ENCODE measurements around the gene NBEA.

Gene NBEA

DNA sequence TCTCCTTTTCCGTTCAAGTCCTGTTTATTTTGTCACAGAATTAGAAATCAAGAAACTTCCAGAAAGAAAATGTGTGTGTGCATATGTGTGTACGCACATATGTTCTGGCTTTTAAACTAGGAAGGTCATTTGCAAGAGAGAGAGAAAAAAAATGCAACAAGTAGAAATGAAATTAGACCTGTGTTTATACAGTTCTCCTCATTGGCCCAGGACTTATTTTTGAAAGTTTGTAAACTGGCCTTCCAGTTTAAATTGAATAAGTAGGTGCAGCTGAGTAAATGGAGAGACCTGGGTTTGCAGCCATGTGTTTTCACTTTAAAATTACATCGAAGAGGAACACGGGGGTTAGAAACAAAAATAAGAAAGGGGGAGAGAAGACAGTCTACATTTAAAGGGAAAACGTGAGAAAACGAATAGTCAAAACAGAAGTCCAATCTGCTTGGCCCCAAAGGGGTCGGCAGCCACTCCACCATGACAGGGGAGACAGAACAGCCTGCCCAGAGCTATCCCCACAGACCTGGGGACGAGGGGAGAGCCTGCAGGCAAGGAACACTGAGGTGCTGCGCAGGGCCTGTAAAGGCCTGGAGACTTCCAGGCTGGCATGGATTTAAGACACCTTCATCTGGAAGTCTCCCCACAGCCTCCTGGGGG is 751.2 kb downstream of the NBEA start:
- DNase-seq, result no peak

DNA sequence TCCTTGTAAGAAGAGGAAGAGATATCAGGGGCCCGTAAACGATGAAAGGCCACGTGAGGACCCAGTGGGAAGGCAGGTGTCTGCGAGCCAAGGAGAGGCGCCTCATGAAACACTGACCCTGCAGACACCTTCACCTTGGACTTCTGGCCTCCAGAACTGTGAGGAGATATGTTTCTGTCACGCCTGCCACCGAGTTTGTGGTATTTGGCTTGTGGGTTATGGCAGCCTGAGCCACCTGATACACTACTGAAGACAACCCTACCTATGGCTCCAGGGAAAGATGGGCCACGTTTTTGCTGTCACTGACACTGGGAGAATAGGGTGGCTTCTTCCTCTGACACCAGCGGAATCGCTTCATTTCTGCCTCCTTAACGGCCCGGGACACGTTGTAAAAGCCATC is 752.0 kb downstream of the NBEA start:
- DNase-seq, result no peak

DNA sequence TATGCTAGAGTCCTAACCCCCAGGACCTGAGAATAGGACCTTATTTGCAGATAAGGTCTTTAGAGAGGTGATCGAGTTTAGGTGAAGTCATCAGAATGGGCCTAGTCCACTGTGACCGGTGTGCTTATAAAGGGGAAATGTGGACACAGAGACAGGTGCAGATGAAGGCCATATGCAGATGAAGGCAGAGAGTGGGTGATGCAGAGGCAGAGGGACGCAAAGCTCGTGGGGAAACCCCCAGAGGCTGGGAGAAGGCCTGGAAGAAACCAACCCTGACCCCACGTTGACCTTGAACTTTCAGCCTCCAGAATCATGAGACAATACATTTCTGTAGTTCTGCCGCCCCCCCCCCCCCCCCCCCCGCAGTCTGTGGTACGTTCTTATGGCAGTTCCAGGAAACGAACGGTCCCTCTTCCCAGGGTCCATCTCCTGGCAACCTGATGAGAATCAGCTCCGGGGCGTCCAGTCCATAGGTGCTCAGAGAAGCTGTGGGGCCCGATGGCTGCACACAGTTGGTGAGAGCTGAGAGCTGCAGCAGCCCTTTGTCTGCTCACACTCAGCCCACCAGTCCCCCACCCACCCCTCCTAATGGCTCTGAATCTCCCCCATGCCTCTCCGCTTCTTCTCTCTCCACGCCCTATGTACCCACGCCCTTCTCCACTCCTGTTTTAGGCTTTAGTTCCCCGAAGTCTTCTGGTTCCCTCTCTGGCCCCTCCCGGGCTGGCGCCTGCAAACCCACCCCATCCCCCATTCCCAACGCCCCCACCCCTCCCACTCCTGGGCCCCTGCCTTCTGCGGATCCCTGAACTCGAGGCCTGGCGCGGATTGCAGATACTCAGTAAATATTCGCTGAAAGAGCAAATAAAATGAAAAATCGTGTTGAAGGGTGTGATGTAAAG is 752.7 kb downstream of the NBEA start:
- no peak for DNase-seq

DNA sequence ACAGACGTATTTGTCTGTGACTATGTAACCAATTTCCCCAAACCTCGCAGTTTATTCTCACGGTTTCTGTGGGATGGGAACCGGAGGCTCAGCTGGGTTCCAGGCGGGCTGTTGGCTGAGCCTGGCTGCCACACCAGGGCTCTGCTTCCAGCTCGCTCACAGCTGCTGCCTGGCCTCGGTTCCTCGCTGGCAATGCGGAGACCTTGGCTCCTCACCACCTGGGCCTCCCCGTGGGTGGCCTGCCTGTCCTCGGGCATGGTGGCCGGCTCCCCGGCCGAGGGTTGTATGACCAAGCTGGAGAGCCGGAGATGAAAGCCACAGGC is 753.3 kb downstream of the NBEA start:
- DNase-seq, result no peak

DNA sequence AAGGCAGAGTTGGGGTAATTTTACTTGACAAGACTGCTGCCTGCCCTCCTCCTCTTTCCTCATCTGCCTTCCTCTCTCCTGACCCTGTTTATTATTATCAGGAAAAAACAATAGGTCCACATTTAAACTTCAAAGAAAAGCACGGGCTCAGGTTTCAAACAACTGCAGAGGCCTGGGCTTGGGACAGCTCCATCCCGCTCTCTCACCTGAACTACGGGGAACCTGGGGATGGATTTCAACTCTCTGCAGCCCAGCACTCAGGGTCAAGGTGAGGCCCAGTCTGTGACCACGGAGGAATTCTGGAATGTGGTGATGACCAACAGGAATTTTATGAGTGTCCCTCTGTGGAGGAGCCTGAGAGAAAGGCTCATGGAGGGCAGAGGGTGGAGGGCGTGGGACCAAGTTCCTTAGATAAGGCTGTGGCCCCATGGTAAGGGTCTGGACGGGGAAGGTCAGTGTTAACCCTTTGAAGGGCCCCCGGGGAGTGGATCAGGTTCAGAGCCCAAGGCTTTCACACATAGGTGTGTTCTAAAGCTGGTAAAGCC is 755.2 kb downstream of the NBEA start:
- no peak for DNase-seq

DNA sequence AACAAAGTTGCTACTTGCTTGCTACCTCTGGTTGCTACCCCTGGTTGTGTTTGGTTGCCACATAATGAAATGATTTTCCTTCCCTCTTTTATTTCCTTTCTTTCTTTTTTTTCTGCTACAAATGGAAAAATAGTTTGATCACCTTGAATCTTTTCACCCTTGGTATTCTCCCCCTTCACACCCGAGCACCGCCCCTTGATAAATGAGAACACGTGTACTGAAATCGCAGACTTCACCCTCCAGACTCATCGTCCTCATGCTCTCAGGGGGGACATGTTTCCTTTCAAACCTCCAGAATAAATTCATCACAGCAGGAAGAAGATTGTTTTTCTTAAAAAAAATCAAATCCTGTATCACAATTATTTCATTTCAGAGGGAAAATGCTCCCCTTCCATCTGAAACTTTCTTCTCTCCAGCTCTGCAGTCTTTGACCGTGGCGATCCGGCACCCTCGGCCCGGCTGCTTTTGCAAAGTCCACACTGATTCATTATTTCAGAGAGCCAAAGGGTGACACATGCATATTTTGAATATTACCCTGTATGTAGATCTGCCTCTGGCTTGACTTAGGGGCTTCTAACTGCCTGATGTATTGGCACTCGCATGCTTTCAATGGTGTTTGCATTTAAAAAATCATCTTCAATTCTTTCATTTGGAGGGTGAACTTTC is 757.0 kb downstream of the NBEA start:
- no peak for DNase-seq

DNA sequence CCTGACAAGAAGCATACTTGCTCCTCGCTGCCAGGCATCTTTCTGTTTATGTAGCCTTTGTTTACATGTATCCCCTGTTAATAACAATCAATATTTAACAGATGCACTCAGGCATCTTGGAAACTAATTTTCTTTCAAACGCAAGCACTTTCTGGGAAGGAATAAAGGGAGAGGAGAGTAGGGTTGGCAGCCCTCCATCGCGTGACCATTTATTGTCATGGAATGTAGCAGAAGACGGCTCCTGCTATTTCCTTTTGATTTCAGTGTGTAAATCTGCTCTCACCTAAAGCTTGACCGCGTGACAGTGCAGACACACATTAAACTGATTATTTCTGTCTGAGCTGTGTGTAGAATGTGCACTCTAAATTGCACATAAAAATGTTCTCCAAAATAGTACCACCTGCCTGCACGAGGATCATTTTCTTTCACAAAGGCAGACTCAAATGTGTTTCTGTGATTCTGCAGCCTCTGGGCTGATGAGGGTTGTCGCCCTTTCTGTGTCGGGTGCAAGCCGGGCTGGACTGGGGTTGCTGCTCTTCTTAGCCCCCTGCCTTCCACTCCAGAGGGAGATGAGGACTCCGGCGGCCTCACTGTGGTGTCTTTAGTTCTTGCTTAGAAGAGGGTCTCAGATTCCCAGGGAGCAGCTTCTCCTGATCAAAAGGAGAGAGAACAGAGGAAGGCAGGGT is 757.9 kb downstream of the NBEA start:
- DNase-seq, result no peak

DNA sequence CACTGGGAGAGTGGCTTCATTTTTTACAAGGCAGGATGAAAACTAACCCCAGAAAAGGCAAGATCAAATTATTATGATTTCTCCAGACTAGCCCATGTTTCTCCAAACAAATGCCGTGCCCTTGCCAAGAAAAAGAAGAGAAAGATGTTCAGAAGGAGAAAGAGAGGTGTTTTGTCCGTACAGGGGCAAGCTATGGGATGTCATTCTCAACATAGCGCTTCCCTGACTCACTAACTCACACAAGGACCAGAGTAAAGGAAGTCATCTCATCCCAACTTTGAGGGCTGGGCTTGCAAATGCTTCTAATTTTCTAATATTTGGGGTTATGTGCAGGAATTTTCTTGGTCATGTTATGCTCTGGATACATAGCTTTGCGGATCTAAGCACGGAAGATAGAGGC is 758.6 kb downstream of the NBEA start:
- no peak for DNase-seq

DNA sequence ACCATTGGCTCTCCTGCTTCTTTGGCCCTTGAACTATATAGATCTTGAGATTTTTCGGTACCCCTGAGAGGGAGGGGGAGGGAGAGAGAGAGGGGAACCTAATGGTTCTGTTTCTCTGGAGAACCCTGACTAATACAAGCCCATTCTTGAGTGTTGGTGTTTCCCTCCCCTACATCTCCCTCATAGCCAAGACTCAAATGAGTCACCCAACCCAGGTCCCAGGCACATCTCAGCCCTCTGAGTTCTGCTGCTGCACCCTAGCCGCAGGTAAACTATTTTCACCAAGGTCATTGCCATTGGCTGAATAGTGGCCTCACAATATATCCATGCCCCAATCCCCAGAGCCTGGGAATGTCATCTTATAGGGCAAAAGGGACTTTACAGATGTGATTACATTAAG is 760.2 kb downstream of the NBEA start:
- DNase-seq, result no peak

DNA sequence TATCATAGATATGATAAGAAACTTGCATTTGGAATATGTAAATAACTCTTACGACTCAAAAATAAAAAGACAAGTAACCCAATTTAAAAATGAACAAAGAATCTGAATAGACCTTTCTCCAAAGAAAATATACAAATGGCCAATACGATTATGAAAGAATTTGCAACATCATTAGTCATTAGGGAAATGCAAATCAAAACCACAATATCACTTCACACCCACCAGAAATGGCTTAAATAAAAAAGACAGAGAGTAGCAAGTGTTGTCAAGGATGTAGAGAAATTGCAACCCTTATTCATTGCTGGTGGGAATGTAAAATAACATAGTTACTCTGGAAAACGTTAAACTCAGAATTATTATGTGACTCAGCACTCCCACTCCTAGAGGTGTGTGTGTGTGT is 761.0 kb downstream of the NBEA start:
- no peak for DNase-seq

DNA sequence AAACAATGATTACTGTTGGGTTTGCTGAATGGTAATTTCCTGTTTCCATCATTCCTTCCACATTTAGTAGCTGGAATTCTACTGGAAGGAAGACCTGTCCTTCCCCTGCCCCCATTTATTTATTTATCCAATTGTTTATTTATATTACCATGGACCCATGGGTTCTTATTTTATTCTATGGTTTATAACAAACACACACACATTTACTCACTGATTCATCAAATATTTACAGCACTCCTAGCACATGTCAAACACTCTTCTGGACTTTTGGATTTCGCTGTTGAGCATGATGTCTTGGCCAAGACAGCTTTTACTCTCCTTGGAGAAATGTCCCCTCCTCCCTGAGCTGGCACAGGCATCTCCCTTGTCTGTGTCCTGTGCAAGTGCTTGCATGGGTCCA is 762.3 kb downstream of the NBEA start:
- DNase-seq, result no peak

DNA sequence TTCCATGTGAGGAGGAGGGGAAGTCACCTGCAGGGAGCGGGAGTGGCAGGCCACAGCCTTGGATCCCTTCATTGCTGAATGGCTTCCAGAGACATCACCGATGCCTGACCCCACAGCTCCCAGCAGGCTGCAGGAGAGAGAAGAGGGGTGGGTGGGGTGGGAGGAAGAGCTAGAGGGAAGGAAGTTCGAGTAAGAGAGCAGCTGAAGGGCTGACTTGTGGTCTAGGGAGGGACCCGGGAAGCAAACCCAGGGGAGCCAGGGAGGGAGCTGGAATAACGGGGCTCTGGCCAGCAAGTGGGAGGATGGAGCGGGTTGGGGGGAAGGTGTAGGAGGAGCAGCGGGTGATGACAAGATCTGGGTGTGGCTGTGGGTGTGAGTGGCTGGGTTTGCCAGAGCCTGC is 764.2 kb downstream of the NBEA start:
- DNase-seq, result no peak

DNA sequence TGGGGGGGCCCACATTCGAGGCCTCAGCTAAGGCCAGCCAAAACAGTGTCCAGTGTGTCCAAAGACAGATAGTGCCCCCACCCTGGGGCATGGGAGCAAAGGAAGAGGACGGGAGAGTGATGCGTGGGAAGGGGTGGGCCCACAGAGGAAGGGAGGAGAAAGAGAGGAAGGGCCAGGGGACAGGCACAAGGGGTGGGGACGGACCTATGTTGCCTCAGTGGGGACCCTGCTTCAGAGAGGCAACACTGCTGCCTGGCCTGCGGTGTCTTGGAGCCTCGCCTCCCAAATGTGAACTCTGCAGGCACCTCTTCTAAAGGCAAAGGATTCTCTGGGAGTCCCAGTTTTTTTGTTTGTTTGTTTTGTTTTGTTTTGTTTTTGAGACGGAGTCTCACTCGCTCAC is 764.7 kb downstream of the NBEA start:
- no peak for DNase-seq

DNA sequence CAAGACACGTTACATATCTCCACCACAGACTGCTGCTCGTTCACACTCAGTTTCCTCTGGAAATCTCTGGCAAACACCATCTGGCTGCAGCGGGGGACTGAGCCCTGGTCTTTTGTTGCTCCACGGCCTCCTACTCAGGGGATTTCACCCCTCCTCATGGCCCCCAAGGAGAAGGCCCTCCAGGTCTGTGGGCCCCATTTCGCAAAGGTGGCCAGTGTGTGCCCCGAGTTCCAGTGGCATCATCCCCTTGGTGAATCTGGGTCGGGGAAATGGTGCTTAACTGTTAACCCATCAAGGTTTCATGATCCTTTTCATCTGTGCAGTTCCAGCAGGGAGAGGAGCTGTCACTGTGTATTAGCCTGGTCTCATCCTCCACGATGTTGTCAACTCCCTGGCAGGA is 769.8 kb downstream of the NBEA start:
- no peak for DNase-seq

DNA sequence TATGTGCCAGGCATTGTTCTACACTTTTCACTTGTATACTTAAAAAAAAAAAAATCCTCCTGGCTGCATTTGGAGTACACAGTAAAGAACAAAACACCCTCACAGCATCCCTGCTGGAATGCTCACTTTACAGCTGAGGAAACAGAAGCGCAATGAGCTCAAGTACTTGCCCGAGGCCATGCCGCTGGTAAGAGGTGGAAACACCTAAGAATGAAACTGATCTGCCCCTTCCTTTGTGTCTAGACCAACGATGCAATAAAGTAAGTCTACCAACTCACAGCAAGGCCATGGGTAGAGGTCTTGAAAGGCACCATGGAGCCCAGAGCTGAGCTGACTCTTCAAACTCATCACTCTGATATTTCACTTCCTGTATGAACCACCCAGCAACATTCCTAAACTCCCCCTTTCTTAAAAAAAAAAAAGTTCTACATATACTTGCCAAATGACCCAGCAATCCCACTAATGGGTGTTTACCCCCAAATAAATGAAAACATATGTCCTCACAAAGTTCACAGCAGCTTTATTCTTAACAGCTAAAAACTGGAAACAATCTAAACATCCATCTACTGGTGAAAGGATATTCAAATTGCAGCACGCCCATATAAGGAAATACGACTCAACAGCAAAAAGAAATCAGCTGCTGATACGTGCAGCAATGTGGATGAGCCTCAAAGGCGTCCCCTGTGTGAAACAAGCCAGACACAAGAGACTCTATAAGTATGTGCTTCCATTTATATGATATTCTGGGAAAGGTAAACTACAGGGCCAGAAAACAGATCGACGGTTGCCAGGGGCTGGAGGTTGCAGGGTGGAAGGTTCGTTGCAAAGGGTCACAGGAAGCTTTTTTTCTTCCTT is 771.1 kb downstream of the NBEA start:
- DNase-seq, result no peak

DNA sequence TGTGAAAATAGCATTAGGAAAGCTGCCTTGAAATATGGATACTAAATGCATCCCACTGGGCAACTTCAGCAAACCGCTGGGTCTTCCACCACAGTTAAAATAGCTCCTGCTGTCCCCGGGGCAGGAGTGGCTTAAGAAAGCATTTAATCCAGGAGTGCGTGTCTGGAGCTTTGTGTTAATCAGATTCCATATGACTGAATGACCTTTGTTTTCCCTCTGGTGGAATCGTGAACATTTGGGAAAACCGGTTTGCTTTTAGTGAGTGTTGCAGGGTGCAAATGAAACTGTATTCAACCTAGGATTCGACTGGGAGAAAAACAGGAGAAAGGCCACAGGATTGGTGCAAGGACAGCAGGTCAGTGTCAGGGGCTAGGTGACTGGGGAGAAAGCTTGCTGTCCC is 772.1 kb downstream of the NBEA start:
- no peak for DNase-seq

DNA sequence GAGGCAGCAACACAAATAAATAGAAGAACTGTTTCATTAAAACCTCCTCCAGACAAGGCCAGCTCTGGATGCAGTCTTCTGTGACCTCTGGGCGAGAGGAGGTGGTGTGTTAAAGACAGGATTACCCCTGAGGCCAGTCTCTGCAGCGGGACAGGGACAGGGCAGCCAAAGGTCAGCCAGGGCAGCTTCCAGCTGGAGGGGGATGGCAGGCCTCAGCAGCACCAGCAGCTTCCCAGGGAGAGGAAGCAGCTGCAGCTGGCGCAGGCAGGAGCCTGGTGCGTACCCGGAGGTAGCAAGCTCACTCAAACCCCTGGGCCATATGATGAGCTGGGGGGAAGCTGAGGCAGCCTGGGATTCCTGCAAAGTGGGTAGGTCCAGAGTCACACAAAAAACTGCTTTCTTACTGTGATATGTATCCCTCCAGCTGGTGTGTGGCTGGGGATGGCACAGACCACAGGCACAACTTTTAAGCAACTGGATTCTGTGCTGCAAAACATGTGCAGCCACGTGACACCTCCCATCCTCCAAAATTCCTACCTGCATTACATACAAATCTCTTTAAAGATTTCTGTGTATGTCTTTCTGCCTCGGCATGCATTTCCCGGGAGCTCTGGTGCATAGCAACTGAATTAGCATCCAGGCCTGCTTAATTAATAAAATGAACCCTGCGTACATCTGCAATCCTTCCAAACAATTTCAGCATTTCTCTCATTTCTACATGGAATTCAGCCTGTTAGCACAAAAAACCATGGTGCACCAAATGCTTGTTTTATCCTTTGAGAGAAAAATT is 772.7 kb downstream of the NBEA start:
- no peak for DNase-seq

DNA sequence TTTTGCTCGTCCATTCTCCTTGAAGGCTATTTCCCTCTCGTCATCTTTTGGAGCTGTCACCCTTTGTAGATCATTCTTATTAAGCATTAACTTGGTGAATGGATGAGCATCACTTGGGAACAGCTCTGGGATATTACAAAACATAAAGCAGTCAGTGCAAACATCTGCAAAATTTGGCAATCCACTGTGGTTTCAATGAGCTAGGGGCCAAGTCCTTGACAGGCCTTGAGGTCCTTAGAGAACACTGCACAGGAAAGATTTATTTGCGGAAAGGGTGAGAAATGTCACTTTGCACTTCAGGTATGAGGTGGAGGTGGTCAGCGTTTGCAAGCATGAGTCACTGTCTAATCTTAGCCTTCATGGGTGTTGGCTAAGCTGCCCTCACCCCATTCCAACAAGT is 774.1 kb downstream of the NBEA start:
- DNase-seq, result no peak

DNA sequence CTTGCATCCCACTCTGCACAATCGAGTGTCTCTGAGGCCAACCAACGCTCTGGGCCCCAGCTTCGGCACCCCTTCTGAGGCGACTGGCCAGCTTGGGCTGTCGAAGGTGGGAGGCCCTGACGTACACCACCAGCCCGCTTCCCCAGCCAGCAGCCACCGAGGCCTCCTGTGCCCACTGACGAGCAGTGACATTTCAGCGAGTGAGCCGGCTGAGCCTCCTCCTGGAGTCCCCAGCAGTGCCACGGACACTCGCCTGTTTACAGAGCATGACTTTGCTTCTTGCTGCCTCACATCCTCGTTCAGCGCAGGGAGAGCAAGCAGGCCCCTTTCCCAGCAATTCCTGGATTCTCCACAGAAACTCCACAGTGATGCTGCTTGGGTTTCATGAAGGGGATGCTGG is 774.7 kb downstream of the NBEA start:
- DNase-seq, result no peak

DNA sequence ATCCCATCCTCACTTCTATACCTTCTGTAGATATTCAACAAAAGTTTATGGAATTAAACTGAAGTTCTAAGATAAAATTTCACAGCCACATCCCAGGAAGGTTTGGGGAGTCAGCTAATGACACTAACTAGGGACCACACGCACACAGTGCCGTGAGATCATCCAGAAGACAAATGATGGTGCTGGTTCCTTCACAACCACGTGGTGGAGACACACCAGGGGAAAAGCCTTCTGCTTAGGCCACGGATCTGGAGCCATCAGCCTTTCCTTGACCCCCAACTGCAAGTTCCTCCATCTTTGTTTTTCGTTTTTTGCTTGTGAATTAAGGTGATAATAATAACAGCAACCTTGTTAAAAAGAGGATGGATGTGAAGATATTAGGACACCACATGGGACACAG is 776.0 kb downstream of the NBEA start:
- no peak for DNase-seq

DNA sequence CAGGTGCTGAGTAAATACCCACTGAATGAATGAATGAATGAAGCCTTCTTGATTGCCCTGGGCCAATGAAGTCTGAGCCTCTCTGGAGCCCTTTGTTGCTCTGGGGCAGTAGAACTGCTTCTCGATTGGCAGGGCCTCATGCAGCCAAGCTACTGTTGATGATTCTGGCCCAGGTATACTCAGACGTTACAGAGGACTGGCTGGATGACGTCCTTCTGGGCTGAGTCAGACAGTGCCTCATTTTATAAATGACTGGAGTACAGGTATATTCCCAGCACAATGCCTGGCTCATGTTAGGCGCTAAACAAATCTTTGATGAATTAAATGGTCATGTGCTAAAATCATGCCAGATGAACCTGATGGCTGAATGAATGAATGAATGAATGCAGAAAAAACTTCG is 778.2 kb downstream of the NBEA start:
- no peak for DNase-seq

Measured in CD4-positive, alpha-beta T cell treated with Interleukin-6 for 4 hours (primary cell).